HG02759 (cell line): ENCODE measurements around the gene WNT8A.
"Not testable (repeated sequence)": the region's sequence is repeated elsewhere in the genome, so short reads cannot be mapped to it uniquely, and the experiment has no call there.

ENCODE experiments used
- ATAC-seq: cut with Tn5 transposase; IDR thresholded peaks from one replicate; pipeline ENCODE4 v1.9.1; 2021; ENCODE audit warnings: mild to moderate bottlenecking, moderate library complexity; ENCODE audit not compliant: unreplicated experiment

The WNT8A gene, protein sequence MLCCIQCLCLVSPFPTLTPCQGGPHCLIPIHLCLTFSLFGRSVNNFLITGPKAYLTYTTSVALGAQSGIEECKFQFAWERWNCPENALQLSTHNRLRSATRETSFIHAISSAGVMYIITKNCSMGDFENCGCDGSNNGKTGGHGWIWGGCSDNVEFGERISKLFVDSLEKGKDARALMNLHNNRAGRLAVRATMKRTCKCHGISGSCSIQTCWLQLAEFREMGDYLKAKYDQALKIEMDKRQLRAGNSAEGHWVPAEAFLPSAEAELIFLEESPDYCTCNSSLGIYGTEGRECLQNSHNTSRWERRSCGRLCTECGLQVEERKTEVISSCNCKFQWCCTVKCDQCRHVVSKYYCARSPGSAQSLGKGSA

DNA sequence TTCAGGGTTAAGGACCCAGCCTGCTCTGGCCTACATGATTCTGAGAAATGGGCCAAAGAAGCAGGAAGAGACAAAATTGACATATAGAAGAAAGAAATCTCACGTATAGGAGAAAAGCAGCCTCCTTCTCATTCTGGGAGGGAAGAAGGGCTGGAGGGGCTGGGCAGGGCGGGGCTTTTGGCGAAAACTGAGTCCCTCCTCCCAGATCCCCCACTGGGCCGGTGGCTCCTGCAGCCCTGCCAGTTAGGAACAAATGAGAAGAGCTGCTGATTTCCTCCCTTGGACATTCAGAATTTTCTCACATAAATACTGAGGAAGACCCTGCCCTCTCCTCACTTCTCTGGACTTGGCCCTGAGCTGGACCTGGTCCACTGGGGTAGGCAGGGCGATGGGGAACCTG is at the start of gene WNT8A:
Gene WNT8A, plus strand, starts transcription at position 332 of the 400 bp plus-strand sequence. CDS start 95 bp downstream, outside the sequence.
- no peak for ATAC-seq

DNA sequence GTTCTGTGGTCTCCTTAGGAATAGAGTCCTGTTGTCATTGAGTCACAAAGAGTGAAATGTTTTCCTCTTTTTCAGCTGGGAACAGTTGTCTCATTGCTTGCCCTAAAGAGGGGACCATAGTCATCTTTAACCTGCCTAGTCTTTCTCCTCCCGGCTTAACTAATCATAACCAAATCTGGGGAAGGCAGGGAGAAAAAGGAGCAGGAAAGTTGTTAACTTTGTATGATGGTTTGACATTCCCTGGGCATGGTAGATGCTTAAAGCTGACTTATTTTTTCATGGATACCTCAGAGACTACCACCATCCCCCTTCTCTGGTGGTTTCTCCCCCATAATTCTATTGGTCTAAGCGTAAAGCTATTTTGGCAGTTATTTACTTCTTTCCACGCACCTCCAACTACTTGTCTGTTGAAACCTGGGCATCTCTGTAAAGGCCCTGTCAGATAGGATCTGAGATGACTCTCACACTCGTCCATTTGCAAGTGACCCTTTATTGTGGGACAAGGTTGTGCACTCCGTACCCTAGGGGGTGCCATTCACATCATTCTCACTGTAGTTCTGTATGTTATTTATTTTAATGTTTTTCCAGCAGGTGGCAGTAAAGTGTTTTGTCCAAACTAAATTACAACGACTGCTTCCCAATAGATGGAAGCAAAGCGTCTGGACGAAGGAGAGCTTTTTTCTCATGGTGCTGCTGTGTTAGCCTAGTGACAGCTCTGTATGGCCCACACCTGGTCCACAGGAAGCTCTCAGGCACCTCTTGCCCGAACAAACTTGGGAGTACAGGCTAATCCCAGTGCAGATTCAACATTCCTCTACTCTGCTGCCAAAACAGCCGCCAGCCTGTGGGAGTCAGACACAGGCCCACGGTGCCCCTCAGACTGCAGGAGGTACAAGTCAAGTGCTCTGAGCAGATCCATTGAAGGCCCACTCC is 48.0 kb upstream of the WNT8A start:
- ATAC-seq, result peak; percentile 33

DNA sequence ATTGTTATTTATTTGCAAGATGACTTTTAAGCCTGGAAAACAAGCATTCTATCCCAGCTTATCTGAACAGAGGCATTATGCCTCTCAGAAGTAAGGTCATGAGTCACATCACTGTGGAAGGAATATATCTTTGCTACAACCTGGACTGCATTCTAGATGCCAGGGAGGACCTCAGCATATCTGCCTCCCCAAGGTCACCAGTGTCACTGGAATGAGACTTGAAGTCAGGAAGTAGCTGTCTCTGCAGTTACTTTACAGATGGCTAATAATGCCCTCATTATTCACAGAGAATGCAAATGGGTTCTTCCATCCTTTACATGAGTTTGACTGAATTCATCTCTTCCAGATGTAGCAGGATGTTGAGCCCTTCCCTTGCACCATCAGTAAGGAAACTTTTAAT is 46.6 kb upstream of the WNT8A start:
- ATAC-seq, result no peak

DNA sequence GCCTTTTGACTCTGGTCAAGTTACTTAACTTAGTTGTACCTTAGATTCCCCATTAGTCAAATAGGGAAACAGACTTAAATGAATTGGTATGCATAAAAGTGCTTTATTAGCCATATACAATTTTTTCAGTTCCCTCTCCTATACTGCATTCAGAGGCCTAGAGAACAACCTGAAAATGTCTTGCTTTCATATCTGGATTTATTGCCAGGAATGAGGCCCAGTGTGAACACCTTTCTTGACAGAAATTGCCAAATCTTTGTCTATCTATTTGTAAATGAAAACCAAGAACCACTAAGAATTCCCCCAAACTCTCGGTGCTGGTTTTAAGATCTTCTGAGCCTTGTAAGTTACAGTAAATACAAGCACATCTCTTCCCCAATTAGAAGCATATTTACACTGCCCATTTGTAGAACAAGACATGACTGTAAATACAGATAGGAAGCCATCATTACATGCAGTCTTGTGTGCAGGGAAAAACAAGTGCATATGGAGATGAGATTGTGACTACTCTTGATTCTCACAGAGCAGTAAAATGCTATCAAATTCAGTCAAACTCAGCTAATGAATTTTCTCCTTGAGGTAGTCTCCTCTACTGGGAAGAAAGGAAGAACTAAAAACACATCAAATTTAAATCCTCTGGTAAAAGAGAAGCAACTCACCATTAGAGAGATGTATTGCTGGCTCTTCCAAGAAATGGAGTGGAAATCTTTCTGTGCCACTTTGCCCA is 45.8 kb upstream of the WNT8A start:
- ATAC-seq, result no peak

DNA sequence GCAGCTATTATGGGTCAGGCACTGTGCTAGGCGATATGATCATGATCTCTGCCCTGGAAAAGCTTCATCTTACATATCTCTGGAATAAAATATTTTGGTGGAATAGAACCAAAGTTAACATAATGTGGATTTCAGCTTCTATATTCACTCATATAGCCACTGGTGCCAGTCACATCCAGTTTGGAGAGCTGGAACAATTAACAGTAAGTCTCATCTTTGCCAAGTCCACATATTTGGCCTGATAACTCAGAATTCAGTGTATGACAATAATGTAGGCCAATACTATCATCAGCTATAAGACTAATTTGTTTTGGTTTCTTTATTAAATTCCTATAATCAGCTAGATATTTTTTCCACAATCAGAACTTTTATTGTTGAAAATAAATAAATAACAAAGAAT is 45.0 kb upstream of the WNT8A start:
- ATAC-seq, result no peak

DNA sequence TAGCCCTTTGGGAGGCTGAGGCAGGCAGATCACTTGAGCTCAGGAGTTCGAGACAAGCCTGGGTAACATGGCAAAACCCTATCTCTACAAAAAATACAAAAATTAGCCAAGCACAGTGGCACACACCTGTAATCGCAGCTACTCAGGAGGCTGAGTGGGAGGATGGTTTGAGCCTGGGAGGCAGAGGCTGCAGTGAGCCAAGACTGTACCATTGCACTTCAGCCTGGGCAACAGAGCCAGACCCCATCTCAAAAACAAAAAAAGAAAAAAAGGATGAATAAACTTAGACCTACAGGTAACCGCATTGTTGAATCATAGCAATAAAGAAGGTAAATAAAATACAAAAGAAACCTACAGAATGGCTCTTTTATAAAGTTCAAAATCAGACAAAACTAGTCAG is 38.5 kb upstream of the WNT8A start:
- not testable (repeated sequence) for ATAC-seq

DNA sequence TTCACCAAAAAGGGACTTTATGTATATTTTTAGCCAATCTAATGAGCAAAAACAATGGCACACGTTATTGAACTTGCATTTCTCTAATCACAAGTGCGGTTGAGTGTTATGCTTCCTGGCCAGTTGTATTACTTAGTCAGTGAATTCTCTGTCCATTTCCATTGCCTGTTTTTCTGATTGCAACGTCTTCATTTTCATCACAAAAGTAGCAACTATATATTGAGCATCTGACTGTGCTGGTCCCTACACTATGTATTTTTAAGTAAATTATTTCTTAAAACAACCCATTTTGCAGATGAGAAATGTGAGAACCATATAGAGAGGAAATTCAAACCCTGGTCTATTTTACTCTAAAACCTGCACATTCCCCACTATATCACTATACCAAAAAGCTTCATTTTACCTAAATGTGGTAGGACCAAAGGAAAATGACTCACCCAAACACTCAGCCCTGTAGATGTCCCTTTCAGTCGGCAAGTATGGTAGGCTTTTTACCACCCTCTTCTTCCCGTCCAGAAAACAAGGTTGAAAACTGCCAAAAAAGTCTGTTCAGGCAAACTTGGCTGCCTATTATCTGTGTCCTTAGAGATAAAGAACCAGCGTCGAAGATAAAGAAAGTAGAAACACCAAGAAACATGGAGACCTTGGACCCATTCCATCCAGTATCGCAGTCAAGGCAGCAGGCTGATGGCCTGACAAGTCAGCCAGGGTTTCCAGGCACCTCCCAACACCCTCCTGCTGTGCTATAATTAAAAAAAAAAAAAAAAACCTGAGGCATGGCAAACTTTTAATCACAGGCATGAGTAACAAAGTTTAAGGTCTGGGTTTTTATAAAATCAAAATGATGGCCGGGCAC is 32.2 kb upstream of the WNT8A start:
- ATAC-seq, result no peak

DNA sequence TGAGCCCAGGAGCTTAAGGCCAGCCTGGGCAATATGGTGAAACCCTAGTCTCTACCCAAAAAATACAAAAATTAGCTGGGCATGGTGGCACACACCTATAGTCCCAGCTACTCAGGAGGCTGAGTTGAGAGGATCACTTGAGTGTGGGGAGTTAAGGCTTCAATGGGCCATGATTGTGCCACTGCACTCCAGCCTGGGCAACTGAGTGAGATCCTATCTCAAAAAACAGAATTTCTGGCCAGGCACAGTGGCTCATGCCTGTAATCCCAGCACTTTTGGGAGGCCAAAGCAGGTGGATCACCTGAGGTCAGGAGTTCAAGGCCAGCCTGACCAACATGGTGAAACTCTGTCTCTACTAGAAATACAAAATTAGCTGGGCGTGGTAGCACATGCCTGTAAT is 31.1 kb upstream of the WNT8A start:
- not testable (repeated sequence) for ATAC-seq

DNA sequence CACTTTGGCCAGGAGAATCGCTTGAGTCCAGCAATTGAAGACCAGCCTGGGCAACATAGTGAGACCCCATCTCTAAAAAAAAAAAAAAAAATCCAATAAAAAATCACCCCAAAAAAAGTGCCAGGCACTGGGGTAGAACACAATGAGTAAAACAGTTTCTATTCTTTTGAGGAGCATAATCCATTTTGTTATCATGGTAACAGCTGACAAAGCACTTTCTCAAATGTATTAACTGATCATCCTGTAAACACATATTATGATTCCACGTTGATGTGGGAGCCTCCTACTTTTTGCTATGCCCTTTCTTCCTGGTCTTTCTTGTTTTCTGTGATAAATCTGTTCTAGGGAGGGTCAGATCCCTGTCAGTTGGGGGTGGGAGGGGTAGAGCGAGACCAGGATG is 30.3 kb upstream of the WNT8A start:
- no peak for ATAC-seq

DNA sequence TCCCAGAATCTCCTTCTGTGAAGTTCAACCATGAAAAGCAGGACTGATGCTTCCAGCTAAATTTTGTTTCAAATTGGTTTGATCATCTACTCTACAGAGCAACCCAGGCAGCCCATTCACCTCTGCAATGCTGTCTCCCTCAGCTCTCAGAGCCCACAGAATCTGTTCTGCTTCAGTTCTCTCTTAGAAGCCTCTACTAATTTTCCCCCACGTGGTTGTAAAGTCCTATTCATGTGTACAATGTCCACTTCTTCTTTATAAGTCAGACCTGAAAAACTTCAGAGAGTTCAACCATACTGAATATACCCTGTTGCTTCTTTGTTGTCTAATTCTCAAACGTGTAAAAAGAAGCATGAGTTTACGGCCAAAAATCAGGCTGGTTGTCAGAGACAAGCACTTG is 29.6 kb upstream of the WNT8A start:
- no peak for ATAC-seq

DNA sequence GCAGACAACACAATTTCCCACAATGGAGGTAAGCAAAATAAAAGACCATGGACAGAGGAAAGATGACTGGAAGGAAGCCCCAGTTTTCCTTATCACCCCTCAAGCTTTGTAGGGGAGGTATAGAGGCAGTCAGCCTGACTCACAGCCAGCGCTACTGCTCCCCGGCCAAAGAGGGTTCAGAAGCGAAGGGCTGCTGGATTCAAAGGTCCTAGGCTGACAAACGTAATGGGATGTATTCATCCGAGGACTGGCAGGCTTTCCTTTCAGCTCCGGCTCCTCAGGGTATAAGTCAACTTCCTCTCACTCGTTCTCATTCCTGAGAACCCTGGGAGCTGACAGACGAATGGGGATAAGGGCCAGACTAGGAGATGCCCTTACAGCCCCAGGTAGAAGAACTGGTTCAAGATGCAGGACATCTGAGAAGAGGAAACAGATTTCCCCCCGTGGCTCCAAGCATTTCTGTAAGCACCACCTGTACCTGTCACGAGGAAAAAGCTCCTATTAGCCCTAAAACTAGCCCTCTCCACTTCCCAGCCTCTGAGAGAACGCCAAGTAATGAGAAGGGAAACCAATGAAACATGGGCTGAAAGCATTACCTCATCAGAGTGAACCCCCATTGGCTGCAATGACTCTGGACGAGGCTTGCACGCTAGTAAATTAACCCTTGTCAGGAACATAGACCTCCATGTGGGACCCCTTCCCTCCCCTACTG is 28.8 kb upstream of the WNT8A start:
- ATAC-seq, result no peak

DNA sequence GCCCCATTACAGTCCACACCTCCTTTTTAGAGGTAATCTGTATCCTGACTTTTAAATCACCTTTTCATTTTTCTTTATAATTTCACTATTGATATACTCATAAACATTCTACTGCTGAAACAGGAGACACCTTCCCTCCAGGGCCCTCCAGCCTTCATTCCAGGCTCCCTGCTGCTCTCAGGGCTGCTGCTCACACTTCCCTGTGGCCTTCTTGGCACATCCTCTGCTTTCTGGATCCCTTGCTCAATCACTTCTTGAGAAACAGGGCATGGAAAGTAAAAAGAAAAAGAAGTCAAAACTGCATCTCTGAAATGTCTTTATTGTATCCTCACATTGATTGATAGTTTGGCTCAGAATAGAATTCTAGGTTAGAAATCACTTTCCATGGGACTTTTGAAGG is 19.3 kb upstream of the WNT8A start:
- ATAC-seq, result no peak

DNA sequence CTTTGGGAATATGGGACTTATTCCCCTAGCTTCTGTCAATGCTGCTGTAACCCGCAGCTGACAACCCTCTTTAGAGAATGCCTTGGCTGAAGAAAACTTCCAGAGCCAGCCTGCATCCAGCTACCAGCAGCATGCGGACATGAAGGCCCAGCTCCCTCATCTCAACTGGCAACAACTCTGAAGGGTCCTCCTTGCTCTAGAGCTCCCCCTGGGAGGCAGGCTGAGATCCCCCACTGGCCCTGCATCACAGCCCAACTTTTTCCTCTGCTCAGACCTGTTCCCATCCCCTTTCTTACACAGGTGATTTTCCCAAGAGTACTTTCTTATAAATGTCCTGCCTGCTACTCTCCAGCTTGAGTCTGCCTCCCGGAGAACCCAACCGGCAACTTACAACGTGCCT is 18.7 kb upstream of the WNT8A start:
- no peak for ATAC-seq

DNA sequence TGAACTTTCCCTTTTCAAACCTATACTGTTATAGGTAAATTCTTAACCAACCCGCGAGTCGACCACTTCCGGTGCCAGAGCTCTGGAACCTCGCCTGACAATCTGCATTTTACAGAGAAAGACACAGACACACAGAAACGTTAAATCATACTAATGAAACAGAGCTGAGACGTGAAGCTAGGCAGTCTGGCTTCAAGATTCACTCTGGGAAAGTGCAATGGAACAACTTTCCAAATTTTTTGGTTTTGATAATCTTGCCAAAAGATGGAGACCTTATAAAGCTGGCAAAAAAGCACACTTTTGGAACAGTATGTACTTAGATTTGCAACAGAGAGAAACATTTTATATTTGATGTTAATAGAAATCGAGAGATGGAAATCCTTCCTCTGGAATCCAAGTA is 15.9 kb upstream of the WNT8A start:
- ATAC-seq, result no peak

DNA sequence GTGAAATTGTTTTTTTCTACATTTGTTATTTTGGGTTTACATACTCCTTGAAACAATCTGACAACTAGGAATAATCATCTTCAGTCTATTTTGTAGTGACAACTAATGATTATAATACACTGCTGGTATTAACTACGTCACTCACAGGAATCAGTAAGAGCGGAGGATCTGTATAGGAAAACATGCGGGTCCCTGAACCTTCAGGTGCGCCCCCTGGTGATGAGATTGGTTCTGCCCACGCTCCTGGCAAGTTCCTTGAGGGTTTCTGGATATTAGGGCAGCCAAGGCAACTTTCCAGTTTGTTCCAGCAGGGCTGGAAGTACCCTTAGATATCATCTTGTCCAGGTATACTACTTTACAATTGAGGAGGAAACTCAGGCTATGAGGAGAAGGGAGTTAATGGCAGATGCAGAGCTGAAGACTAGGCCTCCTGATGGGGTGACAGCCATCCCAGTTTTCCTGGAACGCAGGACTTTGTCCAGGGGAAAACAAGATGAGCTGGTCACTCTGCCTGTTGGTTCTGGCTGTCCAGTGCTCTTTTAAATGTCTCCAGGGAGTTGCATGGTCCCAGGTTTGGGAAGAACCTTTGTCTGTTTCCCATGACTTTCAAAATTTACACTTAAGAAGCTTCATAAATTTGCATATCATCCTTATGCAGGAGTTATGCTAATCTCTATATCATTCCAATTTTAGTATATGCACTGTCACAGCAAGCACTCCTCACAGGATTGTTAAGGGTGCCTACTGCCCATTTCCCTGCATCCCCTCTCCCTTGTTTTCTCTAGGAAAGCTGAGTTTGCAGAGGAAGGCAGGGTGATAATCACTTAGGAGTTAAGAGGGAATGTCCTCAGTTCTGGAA is 14.9 kb upstream of the WNT8A start:
- ATAC-seq, result no peak

DNA sequence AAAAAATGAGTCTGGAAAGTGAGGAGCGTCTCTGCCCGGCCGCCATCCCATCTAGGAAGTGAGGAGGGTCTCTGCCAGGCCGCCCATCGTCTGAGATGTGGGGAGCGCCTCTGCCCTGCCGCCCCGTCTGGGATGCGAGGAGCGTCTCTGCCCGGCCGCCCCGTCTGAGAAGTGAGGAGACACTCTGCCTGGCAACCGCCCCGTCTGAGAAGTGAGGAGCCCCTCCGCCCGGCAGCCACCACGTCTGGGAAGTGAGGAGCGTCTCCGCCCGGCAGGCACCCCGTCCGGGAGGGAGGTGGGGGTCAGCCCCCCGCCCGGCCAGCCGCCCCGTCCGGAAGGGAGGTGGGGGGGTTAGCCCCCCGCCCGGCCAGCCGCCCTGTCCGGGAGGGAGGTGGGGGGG is 13.8 kb upstream of the WNT8A start:
- ATAC-seq, result not testable (repeated sequence)

DNA sequence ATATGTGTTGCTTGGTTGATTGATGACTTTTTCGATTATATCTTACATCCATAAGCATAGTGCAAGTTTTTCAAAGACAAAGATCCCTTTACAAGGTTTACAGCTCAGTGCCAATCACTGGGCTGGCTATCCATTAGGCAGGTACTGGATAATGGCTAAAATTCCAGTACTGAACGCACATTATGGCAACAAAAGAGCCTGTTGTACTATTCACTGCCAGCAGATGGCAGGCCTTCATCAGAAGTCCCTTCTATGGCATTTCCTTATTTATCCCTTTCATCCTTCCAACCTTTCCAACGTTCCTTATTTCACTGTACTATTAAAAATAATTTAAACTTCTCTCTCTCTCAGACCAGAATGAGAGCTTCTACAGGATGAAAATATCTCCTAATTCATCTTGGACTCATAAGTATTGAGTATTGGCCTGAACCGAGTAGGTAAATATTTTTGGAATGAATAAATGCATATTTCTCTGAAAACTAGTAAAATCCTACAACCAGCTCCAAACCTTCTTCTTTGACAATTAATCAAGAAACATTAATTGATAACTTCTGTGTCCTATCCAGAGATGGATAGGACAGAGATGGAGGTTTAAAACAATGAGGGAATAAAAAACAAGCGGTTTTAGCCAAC is 6.7 kb upstream of the WNT8A start:
- no peak for ATAC-seq

DNA sequence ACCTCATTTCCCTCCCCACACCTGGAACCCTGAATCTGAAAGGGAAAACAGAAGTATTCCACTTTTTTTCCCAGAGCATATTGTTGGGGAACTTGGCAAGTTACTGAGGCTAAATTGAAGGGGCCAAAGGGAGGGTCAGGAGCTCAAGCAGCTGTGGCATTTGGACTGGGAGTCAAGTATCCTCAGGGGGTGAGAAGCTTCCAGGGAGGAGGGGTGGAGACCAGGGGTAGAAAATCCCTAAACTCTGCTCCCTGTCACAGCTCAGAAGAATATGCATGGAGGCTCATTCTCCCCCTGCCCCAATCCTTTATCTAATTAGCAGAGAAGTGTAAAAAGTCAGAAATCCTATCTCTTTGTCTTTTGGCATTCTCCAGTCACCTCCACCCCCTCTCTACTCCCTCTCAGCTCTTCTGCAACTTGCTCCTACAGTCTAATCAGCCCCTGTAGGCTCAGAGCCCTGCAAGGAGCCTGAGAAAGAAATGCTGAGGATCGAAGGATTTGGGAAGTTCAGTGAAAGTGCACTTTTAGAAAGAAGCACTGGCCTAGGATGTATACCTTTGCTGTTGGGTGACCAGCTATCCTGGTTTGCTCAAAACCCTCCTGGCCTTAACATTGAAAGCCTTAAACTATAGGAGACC is 5.7 kb upstream of the WNT8A start:
- ATAC-seq, result no peak
